H1 (cell line): ENCODE data around the gene FADS2. TPM values are rescaled to one million over a fixed set of nuclear protein-coding genes. Genes with fewer than 3 reads are reported as not detected.

Experiments
- CTCF ChIA-PET: fragments of 300-600 bp; sonication (Branson Sonifier 250); formaldehyde crosslinking; loops from one replicate; lab custom pipeline; 2021; ENCODE audit not compliant: partially characterized antibody; lab: Charles Lee
- POLR2A ChIA-PET: fragments of 300-600 bp; sonication (Branson Sonifier 250); formaldehyde crosslinking; loops from one replicate; lab custom pipeline; 2021; ENCODE audit warnings: inconsistent platforms; ENCODE audit not compliant: partially characterized antibody; lab: Charles Lee
- DNase-seq, 2 experiments: peaks; one replicate each; pipeline versions ENCODE4 v3.0.0 to v3.0.0-alpha.2; 2010 to 2022; ENCODE audit warnings: low spot score in 2 of 2, low read depth in 1 of 2, mixed read lengths in 1 of 2
- FAIRE-seq: peaks from 2 replicates; lab custom pipeline; 2011; peaks lifted over from hg19 to GRCh38; lab: Jason Lieb, UNC
- H2AFZ ChIP-seq: 2 replicates; pipeline ENCODE4 v1.8.1; 2012; ENCODE audit warnings: low read length, inconsistent platforms
- H2AK5ac ChIP-seq: 2 replicates; pipeline ENCODE4 v1.6.1; 2013; ENCODE audit warnings: low read depth, low read length
- H2BK120ac ChIP-seq: replicated peaks from 2 replicates; pipeline ENCODE3; 2013; ENCODE audit warnings: low read depth, low read length, inconsistent platforms
- H2BK12ac ChIP-seq: 2 replicates; pipeline ENCODE4 v1.6.1; 2013; ENCODE audit warnings: low read depth, low read length
- H2BK15ac ChIP-seq: 2 replicates; pipeline ENCODE4 v1.6.1; 2013; ENCODE audit warnings: low read length
- H2BK20ac ChIP-seq: 2 replicates; pipeline ENCODE4 v1.6.1; 2013; ENCODE audit warnings: low read length
- H2BK5ac ChIP-seq: 2 replicates; pipeline ENCODE4 v1.6.1; 2013; ENCODE audit warnings: low read depth, low read length
- H3K14ac ChIP-seq: 2 replicates; pipeline ENCODE4 v1.6.1; 2013; ENCODE audit warnings: inconsistent platforms; ENCODE audit not compliant: insufficient read length
- H3K18ac ChIP-seq: 2 replicates; pipeline ENCODE4 v1.6.1; 2013; ENCODE audit warnings: low read length; ENCODE audit errors: extremely low read depth
- H3K23ac ChIP-seq: 2 replicates; pipeline ENCODE4 v1.6.1; 2013; ENCODE audit warnings: inconsistent platforms; ENCODE audit not compliant: insufficient read length
- H3K23me2 ChIP-seq: 2 replicates; pipeline ENCODE4 v1.6.1; 2013; ENCODE audit warnings: low read depth, low read length
- H3K27ac ChIP-seq: 2 replicates; pipeline ENCODE4 v1.6.1; 2011; ENCODE audit warnings: low read depth, low read length, inconsistent platforms
- H3K27me3 ChIP-seq, 4 experiments: replicated peaks in 1 of 4; 1 replicate in 1 of 4; 2 replicates in 3 of 4; pipeline versions ENCODE4 v1.6.1 to v1.8.1; 2011 to 2013; ENCODE audit warnings: low read length in 3 of 4, mild to moderate bottlenecking in 3 of 4, inconsistent platforms in 2 of 4, mixed read lengths in 2 of 4, moderate library complexity in 1 of 4; ENCODE audit not compliant: control insufficient read depth in 3 of 4, insufficient read depth in 3 of 4; ENCODE audit errors: extremely low read depth in 1 of 4
- H3K36me3 ChIP-seq, 4 experiments: 2 replicates each; pipeline versions ENCODE4 v1.6.1 to v1.8.1; 2011 to 2013; ENCODE audit warnings: mild to moderate bottlenecking in 4 of 4, low read length in 3 of 4, moderate library complexity in 2 of 4, control low read depth in 1 of 4, inconsistent platforms in 1 of 4; ENCODE audit not compliant: insufficient read depth in 4 of 4, control insufficient read depth in 2 of 4
- H3K4ac ChIP-seq: replicated peaks from 2 replicates; pipeline ENCODE3; 2013; ENCODE audit warnings: low read length, low read depth, mixed read lengths, inconsistent platforms; ENCODE audit not compliant: insufficient read length
- H3K4me1 ChIP-seq, 4 experiments: replicated peaks in 1 of 4; 1 replicate in 1 of 4; 2 replicates in 3 of 4; pipeline versions ENCODE4 v1.6.1 to v1.8.1; 2011 to 2013; ENCODE audit warnings: low read length in 3 of 4, inconsistent platforms in 2 of 4, mixed read lengths in 1 of 4; ENCODE audit not compliant: insufficient read depth in 4 of 4, control insufficient read depth in 3 of 4
- H3K4me2 ChIP-seq, 2 experiments: 2 replicates each; pipeline versions ENCODE4 v1.6.1 to v1.8.1; 2011 to 2013; ENCODE audit warnings: low read depth in 2 of 2, low read length in 2 of 2, control low read depth in 1 of 2, inconsistent platforms in 1 of 2, mild to moderate bottlenecking in 1 of 2; ENCODE audit not compliant: insufficient read depth in 1 of 2
- H3K4me3 ChIP-seq, 4 experiments: fragments of 200-600, 300-600 bp in 1 of 4; sonication (generic), shearing (Covaris generic), sonication (Bioruptor Twin) in 1 of 4; 2 replicates each; pipeline versions ENCODE4 v1.5.1 to v1.8.1; 2011 to 2016; ENCODE audit warnings: low read length in 4 of 4, low read depth in 3 of 4, control low read depth in 2 of 4, inconsistent platforms in 2 of 4, mild to moderate bottlenecking in 2 of 4, mixed read lengths in 1 of 4, moderate library complexity in 1 of 4; ENCODE audit not compliant: insufficient read depth in 2 of 4; ENCODE audit errors: extremely low read depth in 1 of 4
- H3K56ac ChIP-seq: replicated peaks from 2 replicates; pipeline ENCODE3; 2013; ENCODE audit warnings: low read depth, mild to moderate bottlenecking, mixed read lengths, low read length, inconsistent platforms; ENCODE audit not compliant: insufficient read length
- H3K79me1 ChIP-seq: 2 replicates; pipeline ENCODE4 v1.6.1; 2013; ENCODE audit warnings: low read depth, low read length, control low read depth
- H3K79me2 ChIP-seq, 2 experiments: 2 replicates each; pipeline versions ENCODE4 v1.6.1 to v1.8.1; 2012 to 2013; ENCODE audit warnings: low read length in 2 of 2, mild to moderate bottlenecking in 2 of 2, inconsistent platforms in 1 of 2; ENCODE audit not compliant: insufficient read depth in 2 of 2, control insufficient read depth in 1 of 2
- H3K9ac ChIP-seq, 4 experiments: replicated peaks in 1 of 4; 1 replicate in 1 of 4; 2 replicates in 3 of 4; pipeline versions ENCODE4 v1.6.1 to v1.8.1; 2011 to 2013; ENCODE audit warnings: low read depth in 3 of 4, low read length in 3 of 4, control low read depth in 2 of 4, mild to moderate bottlenecking in 2 of 4, moderate library complexity in 2 of 4, inconsistent platforms in 1 of 4; ENCODE audit errors: extremely low read depth in 1 of 4
- H3K9me3 ChIP-seq, 2 experiments: 2 replicates each; pipeline versions ENCODE4 v1.6.1 to v1.8.1; 2012 to 2013; ENCODE audit warnings: mild to moderate bottlenecking in 2 of 2, moderate library complexity in 2 of 2, control low read depth in 1 of 2, inconsistent platforms in 1 of 2, low read depth in 1 of 2, low read length in 1 of 2, mixed read lengths in 1 of 2; ENCODE audit not compliant: insufficient read depth in 2 of 2
- H4K20me1 ChIP-seq, 2 experiments: replicated peaks in 1 of 2; 2 replicates each; pipeline versions ENCODE3 to v1.8.1; 2011 to 2013; ENCODE audit warnings: inconsistent platforms in 2 of 2, low read length in 2 of 2, mild to moderate bottlenecking in 1 of 2; ENCODE audit not compliant: insufficient read depth in 2 of 2, control insufficient read depth in 1 of 2
- H4K5ac ChIP-seq: 2 replicates; pipeline ENCODE4 v1.6.1; 2013; ENCODE audit warnings: low read length, low read depth, mixed read lengths, inconsistent platforms; ENCODE audit not compliant: insufficient read length
- H4K8ac ChIP-seq: 2 replicates; pipeline ENCODE4 v1.8.0; 2013; ENCODE audit warnings: mild to moderate bottlenecking, moderate library complexity, low read length, inconsistent platforms; ENCODE audit not compliant: insufficient read depth; ENCODE audit errors: extremely low read depth
- H4K91ac ChIP-seq: replicated peaks from 2 replicates; pipeline ENCODE3; 2013; ENCODE audit warnings: low read length, mixed read lengths, inconsistent platforms; ENCODE audit not compliant: insufficient read length
- ASH2L ChIP-seq: fragments of 200-600, 300-600 bp; sonication (generic); IDR thresholded peaks from one replicate; pipeline ENCODE4 v1.7.1; 2017; ENCODE audit warnings: low read length
- BRCA1 ChIP-seq: IDR thresholded peaks from 2 replicates; pipeline ENCODE4 v1.6.1; 2012; ENCODE audit warnings: low read depth, low read length, improper control_type of control experiment
- EP300 ChIP-seq, 2 experiments: IDR thresholded peaks; 1 replicate in 1 of 2; 2 replicates in 1 of 2; pipeline ENCODE4 v1.6.1; 2011 to 2012; ENCODE audit warnings: low read depth in 2 of 2, low read length in 2 of 2, mild to moderate bottlenecking in 2 of 2, borderline replicate concordance in 1 of 2, inconsistent platforms in 1 of 2, moderate library complexity in 1 of 2
- GABPA ChIP-seq: IDR thresholded peaks from 2 replicates; pipeline ENCODE4 v1.6.1; 2011; ENCODE audit warnings: mild to moderate bottlenecking, low read length, moderate library complexity, borderline replicate concordance; ENCODE audit not compliant: insufficient read depth
- JUN ChIP-seq: IDR thresholded peaks from 2 replicates; pipeline ENCODE4 v1.6.1; 2011; ENCODE audit warnings: low read depth, mild to moderate bottlenecking, improper control_type of control experiment, low read length
- NRF1 ChIP-seq: IDR thresholded peaks from 2 replicates; pipeline ENCODE4 v1.6.1; 2011; ENCODE audit warnings: mild to moderate bottlenecking, low read depth, low read length, improper control_type of control experiment
- POU5F1 ChIP-seq: IDR thresholded peaks from 2 replicates; pipeline ENCODE4 v1.6.1; 2011; ENCODE audit warnings: low read depth, mild to moderate bottlenecking, low read length, moderate library complexity
- ZNF274 ChIP-seq: IDR thresholded peaks from 2 replicates; pipeline ENCODE4 v1.7.0; 2012; ENCODE audit warnings: low read length, borderline replicate concordance; ENCODE audit errors: extremely low read depth
- WGBS, 2 experiments: shearing (Covaris generic) in 1 of 2; methylation state at CpG; one replicate each; pipeline versions ENCODE4 v1.1.6 to v1.1.7; 2013 to 2015; ENCODE audit warnings: low lambda C conversion rate in 2 of 2, mixed read lengths in 2 of 2, inconsistent platforms in 1 of 2, low coverage in 1 of 2, missing lambda C conversion rate in 1 of 2; ENCODE audit not compliant: insufficient replicate concordance in 2 of 2, insufficient coverage in 1 of 2, insufficient read length in 1 of 2; ENCODE audit errors: extremely low coverage in 1 of 2, missing lambda C conversion rate in 1 of 2; 5-methylcytosine and 5-hydroxymethylcytosine counted together
- polyA plus RNA-seq, 7 experiments: library from polyadenylated mRNA; depleted of rRNA in 3 of 7; stranded (reverse) in 5 of 7; unstranded in 2 of 7; fragments of >200 nt in 5 of 7; fragments of 200-250 nt in 2 of 7; gene quantifications; 1 replicate in 5 of 7; 2 replicates in 1 of 7; 4 replicates in 1 of 7; pipeline versions ENCODE4 v1.2.1 to v1.2.3, GENCODE V29; 2011 to 2013; ENCODE audit warnings: missing spikeins in 2 of 7, mixed read lengths in 2 of 7
- total RNA-seq: library from RNA; stranded (reverse); fragmentation: NEBNext Ultra II Directional; extraction: Animal tissue kit (Norgen Biotek cat#: 25700); gene quantifications from 2 replicates; pipeline ENCODE4 v1.2.1, GENCODE V29; 2021

FADS2 gene
- total and polyA plus RNA-seq, 2 of the 8 experiments (the other 6 are each of a cell fraction or from before 2014, with no cell fraction given) = 499 to 701 TPM

GRCh38 chr11:61872935-61873565, 45.0 kb downstream of the FADS2 start:
- Histone ChIP-seq H4K20me1 (peaks cover 0 to 5% of the 10 kb centered on the region in 2 experiments), H3K4me3 (no peak overlapping the region), H4K91ac (no peak overlapping the region), H2AFZ (no peak overlapping the region), H2BK12ac (no peak overlapping the region)
- POLR2A ChIA-PET = interaction anchor here (0.6 to 2.4 kb wide), 5 partner anchors 8 to 76 kb away, joined by 3 to 7 read pairs (median 4); no protein-coding TSS in a partner anchor
- TF ChIP-seq BRCA1 (no peak), ZNF274 (no peak), GABPA (no peak), NRF1 (no peak), EP300 (IDR thresholded peaks at IDR 0.05; ENCODE audit: borderline replicate concordance in 1 of 2, low read depth in 2 of 2, low read length in 2 of 2) (no peak), JUN (no peak), POU5F1 (no peak), ASH2L (no peak)
- TF ChIP-seq, all 59 proteins: peak for 0
- no peak overlapping the region for H2BK20ac ChIP-seq
- DNase-seq (no peak), FAIRE-seq (no peak)
- no peak overlapping the region for H3K23ac ChIP-seq
- H3K14ac ChIP-seq = no peak overlapping the region
- H3K79me1 ChIP-seq = no peaks in the 10 kb centered on the region
- H3K4me1 ChIP-seq = peaks cover 4 to 14% (median 4%) of the 10 kb centered on the region in 4 experiments; a peak in 6 of 7 replicates
- 85% methylated on average over 14 of the region's 20 CpGs; no CpG with 5 or more reads in 1 of the 2 experiments for WGBS, 2 experiments
- no peak overlapping the region for H2BK15ac ChIP-seq
- no peak overlapping the region for H3K56ac ChIP-seq
- H2BK5ac ChIP-seq = no peak overlapping the region
- no peak overlapping the region for H3K27ac ChIP-seq
- no peaks in the 10 kb centered on the region for H3K23me2 ChIP-seq
- no peaks in the 10 kb centered on the region for H3K36me3 ChIP-seq
- CTCF ChIA-PET = interaction anchor here (0.7 to 10.9 kb wide), 10 partner anchors 11 to 235 kb away, joined by 3 to 172 read pairs (median 13); no protein-coding TSS in a partner anchor
- no peak overlapping the region for H3K18ac ChIP-seq
- H2BK120ac ChIP-seq = no peak overlapping the region
- H4K8ac ChIP-seq = no peak overlapping the region
- 0 out of 2 replicates have a peak overlapping the region, but pooled peaks have one; percentile 40 for H2AK5ac ChIP-seq
- H3K9ac ChIP-seq = no peak overlapping the region
- H4K5ac ChIP-seq = no peak overlapping the region
- no peaks in the 10 kb centered on the region for H3K79me2 ChIP-seq
- H3K9me3 ChIP-seq = no peaks in the 10 kb centered on the region
- H3K4me2 ChIP-seq = no peak overlapping the region
- H3K27me3 ChIP-seq = peaks cover 0 to 11% (median 8%) of the 10 kb centered on the region in 4 experiments; a peak in 5 of 7 replicates
- H3K4ac ChIP-seq = no peak overlapping the region
